ENCODE results near the gene RAB1B. TPM values are rescaled to one million over a fixed set of nuclear protein-coding genes. Genes with fewer than 3 reads are reported as not detected.

The RAB1B gene
- total RNA-seq (ENCODE audit: unreplicated experiment) = 85.4 TPM
- long read RNA-seq, transcript RAB1B-201 (6 exons, 2,007 nt) = major isoform, 5 of 12 reads
- long read RNA-seq, partial matches to known transcripts = 0 of 12 reads
- long read RNA-seq, other reads (novel, unspliced or antisense) = 7 of 12 reads

DNA sequence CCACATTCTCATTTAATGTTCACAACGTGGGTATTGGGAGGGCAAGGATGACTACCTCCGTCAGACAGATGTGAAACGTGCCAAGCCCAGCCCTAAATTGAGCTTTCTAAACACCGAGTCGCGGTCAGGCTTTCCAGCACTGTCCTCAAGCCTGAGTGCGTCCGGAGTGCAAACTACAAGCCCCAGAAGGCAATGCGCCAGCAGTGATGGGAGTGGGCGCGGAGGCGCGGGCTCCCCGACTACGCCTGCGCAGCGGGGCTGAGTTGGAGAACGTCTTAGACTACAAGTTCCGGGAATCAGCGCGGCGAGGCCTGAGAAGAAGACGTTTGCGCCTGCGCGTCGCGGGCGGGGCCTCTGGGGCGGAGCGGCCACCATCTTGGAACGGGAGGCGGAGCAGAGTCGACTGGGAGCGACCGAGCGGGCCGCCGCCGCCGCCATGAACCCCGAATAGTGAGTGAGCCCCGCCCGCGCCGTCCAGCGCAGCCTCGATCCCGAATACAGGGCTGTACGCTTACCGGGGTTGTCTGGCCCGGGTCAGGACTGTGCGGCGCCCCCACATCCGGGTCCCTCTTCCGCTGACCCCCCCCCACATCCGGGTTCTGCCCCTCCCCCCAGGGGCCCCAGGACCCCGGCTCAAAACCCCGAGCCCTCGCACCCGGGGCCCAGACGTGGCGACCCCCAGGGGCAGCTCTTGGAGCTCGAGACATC, at the start of gene RAB1B:
Gene RAB1B (plus strand): TSS at position 396 of the 708 bp plus-strand sequence. CDS start 41 bp downstream, at position 437.
- Mint-ChIP-seq H3K9me3 (ENCODE audit: unreplicated experiment) (peaks cover 14% of the 10 kb centered on the region), H3K27me3 (ENCODE audit: unreplicated experiment) (peaks cover 17% of the 10 kb centered on the region), H3K4me1 (ENCODE audit: low read depth, unreplicated experiment) (peaks cover 4% of the 10 kb centered on the region), H3K27ac (ENCODE audit: unreplicated experiment) (peak within 1 kb of the TSS; percentile 93), H3K4me3 (ENCODE audit: unreplicated experiment) (peak within 1 kb of the TSS; percentile 98), H3K36me3 (ENCODE audit: unreplicated experiment) (peaks cover 1% of the 10 kb centered on the region)
- DNase-seq = peak; percentile 100
- TF ChIP-seq, protein P1, sequence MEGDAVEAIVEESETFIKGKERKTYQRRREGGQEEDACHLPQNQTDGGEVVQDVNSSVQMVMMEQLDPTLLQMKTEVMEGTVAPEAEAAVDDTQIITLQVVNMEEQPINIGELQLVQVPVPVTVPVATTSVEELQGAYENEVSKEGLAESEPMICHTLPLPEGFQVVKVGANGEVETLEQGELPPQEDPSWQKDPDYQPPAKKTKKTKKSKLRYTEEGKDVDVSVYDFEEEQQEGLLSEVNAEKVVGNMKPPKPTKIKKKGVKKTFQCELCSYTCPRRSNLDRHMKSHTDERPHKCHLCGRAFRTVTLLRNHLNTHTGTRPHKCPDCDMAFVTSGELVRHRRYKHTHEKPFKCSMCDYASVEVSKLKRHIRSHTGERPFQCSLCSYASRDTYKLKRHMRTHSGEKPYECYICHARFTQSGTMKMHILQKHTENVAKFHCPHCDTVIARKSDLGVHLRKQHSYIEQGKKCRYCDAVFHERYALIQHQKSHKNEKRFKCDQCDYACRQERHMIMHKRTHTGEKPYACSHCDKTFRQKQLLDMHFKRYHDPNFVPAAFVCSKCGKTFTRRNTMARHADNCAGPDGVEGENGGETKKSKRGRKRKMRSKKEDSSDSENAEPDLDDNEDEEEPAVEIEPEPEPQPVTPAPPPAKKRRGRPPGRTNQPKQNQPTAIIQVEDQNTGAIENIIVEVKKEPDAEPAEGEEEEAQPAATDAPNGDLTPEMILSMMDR (IDR thresholded peaks at IDR 0.05; ENCODE audit: partially characterized antibody, unreplicated experiment) = no peak

DNA sequence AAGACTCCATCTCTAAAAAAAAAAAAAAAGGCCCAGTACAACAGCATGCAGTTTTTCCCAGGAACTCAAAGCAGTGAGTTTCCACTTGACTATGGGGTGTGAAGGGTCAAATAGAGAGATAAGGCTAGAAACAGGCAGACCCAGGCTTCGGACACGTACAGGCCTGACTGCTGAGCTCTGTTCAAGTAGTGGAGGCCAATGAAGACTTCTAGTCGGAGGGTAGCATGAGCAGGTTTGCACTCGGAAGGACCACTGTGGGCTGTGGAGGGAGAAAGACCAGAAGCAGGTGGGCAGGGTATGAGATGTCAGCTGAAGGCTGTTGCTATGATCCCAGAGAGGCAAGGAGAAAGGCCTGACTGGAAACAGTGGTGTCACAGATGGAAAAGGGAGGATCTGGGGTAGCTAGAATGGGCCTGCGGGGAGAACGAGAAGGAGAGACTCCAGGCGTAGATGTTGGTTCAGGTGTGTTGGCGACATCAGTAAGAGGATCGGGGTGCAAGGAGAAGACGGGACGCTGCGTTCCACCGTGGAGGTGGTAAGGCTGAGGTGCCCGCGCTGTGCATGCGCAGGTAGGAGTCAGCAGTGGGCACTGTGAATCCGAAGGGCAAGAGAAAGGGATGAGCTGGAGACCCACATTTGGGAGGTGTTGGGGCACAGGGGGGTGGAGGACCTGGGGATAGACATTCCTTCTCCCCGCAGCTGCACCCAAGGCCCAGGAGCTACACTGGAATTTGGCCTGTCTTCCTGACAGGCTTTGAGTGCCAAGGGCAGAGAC, 49.4 kb upstream of the RAB1B start:
- H3K4me1 Mint-ChIP-seq (ENCODE audit: low read depth, unreplicated experiment) = peaks cover 11% of the 10 kb centered on the region
- no peak for DNase-seq
- peaks cover 5% of the 10 kb centered on the region for H3K9me3 Mint-ChIP-seq (ENCODE audit: unreplicated experiment)
- H3K27ac Mint-ChIP-seq (ENCODE audit: unreplicated experiment) = no peak overlapping the region
- H3K36me3 Mint-ChIP-seq (ENCODE audit: unreplicated experiment) = peaks cover 16% of the 10 kb centered on the region
- H3K4me3 Mint-ChIP-seq (ENCODE audit: unreplicated experiment) = peak overlapping the region; percentile 41
- H3K27me3 Mint-ChIP-seq (ENCODE audit: unreplicated experiment) = peaks cover 6% of the 10 kb centered on the region
- TF ChIP-seq, protein P1 (IDR thresholded peaks at IDR 0.05; ENCODE audit: partially characterized antibody, unreplicated experiment) = no peak

DNA sequence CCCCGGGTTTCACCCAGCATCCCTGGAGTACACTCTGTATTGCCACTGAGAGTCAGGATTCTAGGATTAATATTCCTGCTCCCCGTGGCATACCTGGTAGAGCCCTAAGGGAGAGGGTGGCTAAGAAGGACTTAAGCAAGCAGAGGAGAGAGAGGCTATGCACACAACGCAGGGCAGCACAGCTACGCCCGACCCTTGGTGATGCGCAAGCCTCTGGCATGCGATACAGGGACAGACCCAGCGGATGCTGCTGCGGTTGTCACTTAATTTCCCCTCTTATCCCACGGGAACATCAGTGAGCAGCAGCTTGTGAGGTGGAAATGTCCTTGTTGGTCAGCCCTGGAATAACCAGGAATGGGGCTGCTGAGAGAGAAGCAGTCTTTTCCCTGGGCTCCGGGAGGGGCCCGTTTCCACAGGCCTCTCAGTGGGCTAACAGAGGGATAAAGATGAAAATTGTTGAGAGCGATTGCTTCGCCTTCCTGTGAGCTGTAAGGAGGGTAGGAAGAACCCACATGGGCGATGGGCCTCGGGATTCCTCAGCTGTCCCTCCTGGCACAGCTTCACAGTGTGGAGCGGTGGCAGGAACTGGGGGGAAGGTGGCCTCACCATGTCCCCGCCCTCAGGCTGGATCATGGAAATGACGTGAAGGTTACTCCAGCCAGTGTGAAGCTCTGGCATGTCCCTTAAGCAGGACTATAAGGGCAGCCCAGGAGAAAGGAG, 48.4 kb upstream of the RAB1B start:
- peaks cover 16% of the 10 kb centered on the region for H3K36me3 Mint-ChIP-seq (ENCODE audit: unreplicated experiment)
- TF ChIP-seq, protein P1 (IDR thresholded peaks at IDR 0.05; ENCODE audit: partially characterized antibody, unreplicated experiment) = no peak

DNA sequence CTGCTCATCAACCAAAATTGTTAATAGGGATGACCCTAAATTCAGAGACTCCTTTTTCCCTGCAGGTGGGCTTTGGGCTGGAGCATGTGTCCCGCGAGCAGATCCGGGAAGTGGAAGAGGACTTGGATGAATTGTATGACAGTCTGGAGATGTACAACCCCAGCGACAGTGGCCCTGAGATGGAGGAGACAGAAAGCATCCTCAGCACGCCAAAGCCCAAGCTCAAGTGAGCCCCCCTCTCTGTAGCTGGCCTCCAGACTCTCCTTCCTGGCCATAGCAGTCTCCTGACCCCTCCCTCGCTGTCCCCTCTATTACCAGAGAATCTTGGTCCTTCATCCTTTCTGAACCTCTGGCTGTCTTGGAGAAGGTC, 47.9 kb upstream of the RAB1B start:
- H3K27me3 Mint-ChIP-seq (ENCODE audit: unreplicated experiment) = peaks cover 6% of the 10 kb centered on the region

More for the DNA sequence above, 48.4 kb upstream of the RAB1B start:
- Mint-ChIP-seq H3K27ac (ENCODE audit: unreplicated experiment) (no peak overlapping the region), H3K9me3 (ENCODE audit: unreplicated experiment) (peaks cover 3% of the 10 kb centered on the region), H3K27me3 (ENCODE audit: unreplicated experiment) (peaks cover 4% of the 10 kb centered on the region), H3K4me3 (ENCODE audit: unreplicated experiment) (no peak overlapping the region), H3K4me1 (ENCODE audit: low read depth, unreplicated experiment) (peaks cover 14% of the 10 kb centered on the region)
- DNase-seq = no peak

More for the DNA sequence above, 47.9 kb upstream of the RAB1B start:
- peaks cover 16% of the 10 kb centered on the region for H3K36me3 Mint-ChIP-seq (ENCODE audit: unreplicated experiment)
- no peak overlapping the region for H3K4me3 Mint-ChIP-seq (ENCODE audit: unreplicated experiment)
- peaks cover 3% of the 10 kb centered on the region for H3K9me3 Mint-ChIP-seq (ENCODE audit: unreplicated experiment)
- no peak overlapping the region for H3K27ac Mint-ChIP-seq (ENCODE audit: unreplicated experiment)
- DNase-seq = no peak
- TF ChIP-seq, protein P1 (IDR thresholded peaks at IDR 0.05; ENCODE audit: partially characterized antibody, unreplicated experiment) = no peak
- H3K4me1 Mint-ChIP-seq (ENCODE audit: low read depth, unreplicated experiment) = peaks cover 17% of the 10 kb centered on the region
